ENCODE measurements around the gene POLDIP2. TPM values are rescaled to one million over a fixed set of nuclear protein-coding genes. Genes with fewer than 3 reads are reported as not detected.

POLDIP2 gene
- total and polyA plus RNA-seq, 2 of the 4 experiments (the other 2 are of a cell fraction) = 66.7 to 77.8 TPM

DNA sequence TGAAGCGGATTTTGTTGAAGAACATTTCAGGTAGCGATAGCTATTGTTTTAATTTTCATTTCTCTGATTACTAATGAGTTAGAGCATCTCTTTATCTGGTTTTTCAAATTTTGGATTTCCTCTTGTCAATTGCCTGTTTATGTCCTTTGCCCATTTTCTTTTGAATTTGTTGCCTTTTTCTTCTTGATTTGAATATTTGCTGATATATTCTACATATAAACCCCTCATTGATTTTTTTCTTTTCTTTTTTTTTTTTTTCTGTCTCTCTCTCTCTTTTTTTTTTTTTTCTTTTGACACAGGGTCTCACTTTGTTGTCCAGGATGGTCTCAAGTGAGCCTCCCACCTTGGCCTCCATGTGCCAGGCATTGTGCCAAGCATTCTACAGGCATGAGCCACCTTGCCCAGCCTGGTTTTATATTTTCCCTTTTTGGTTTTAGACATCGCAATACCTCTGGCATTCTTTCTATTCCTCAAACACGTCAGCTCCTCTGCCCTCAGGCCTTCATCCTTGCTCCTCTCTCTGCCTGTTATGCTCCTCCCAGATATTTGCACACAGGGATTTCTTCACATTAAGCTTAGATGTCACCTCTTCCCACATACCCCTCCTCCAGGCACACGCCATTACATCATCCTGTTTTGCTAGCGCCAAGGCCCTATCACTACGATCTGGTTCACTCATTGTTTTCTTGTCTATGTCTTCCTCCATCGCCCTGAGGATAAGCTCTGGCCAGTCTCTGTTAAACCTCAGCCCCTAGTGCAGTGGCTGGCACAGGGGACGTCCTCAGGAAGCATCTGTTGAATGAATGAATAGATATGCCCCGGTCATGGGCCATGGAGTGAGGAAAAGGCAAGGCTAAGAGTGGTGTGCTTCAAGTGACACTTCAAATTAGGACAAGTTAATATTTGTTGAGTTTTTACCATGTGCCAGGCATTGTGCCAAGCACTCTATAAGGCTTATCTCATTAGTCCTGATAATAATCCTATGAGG is 22.8 kb upstream of the POLDIP2 start:
- ATAC-seq (ENCODE audit: low read depth) (peak; percentile 59), DNase-seq (peak; percentile 57)
- H4K5ac ChIP-seq (ENCODE audit: low read depth, low read length) = no peak overlapping the region
- CTCF ChIA-PET = no interaction called here
- no peak overlapping the region for H3K4me3 ChIP-seq (ENCODE audit: insufficient read depth, low read depth, low read length)
- no peak overlapping the region for H2BK20ac ChIP-seq (ENCODE audit: low read depth, low read length)
- H3K4me1 ChIP-seq (ENCODE audit: control insufficient read depth, insufficient read depth, low read length) = peaks cover 1% of the 10 kb centered on the region; the same call in 1 of the 2 replicates
- H3K4ac ChIP-seq (ENCODE audit: low read depth, low read length) = no peak overlapping the region
- H3K9me1 ChIP-seq (ENCODE audit: insufficient read depth, low read length) = peaks cover 4% of the 10 kb centered on the region; the same call in 1 of the 2 replicates
- TF ChIP-seq RCOR1 (IDR thresholded peaks at IDR 0.05; ENCODE audit: insufficient replicate concordance, low read length) = no peak
- no peak for TF ChIP-seq RFX5 (IDR thresholded peaks at IDR 0.05; ENCODE audit: low read depth, low read length)
- peak; percentile 60 for TF ChIP-seq CEBPB (IDR thresholded peaks at IDR 0.05; ENCODE audit: low read depth, low read length)
- H3K9me3 ChIP-seq (ENCODE audit: control insufficient read depth, insufficient read depth, low read length) = no peaks in the 10 kb centered on the region
- no peak overlapping the region for H4K8ac ChIP-seq (ENCODE audit: low read depth in 2 of 2, low read length in 2 of 2)
- H2AFZ ChIP-seq (replicated peaks; ENCODE audit: low read length, poor library complexity) = no peak overlapping the region
- no peak overlapping the region for H3K56ac ChIP-seq (ENCODE audit: extremely low read depth, insufficient read depth, low read length)
- no peak overlapping the region for H3K23ac ChIP-seq (ENCODE audit: low read depth, low read length)
- no peaks in the 10 kb centered on the region for H3K27me3 ChIP-seq (ENCODE audit: control insufficient read depth, insufficient read depth, low read length)
- no peak overlapping the region for H2BK15ac ChIP-seq (ENCODE audit: low read depth, low read length)
- H4K91ac ChIP-seq (ENCODE audit: insufficient read depth, low read depth, low read length) = no peak overlapping the region
- peaks cover 26% of the 10 kb centered on the region for H4K20me1 ChIP-seq (ENCODE audit: insufficient read depth, low read length)
- no peak overlapping the region for H2AK5ac ChIP-seq (ENCODE audit: low read depth, low read length)
- H3K18ac ChIP-seq (ENCODE audit: low read depth, low read length) = no peak overlapping the region
- no peak overlapping the region for H3K14ac ChIP-seq (replicated peaks; ENCODE audit: low read depth, low read length)
- in situ Hi-C loops (cut with MboI; ENCODE audit: low sequenced_read_pairs) (no loop called here), intact Hi-C loops (cut with micrococcal nuclease) (no loop called here), dilution Hi-C loops (cut with HindIII; ENCODE audit: low sequenced_read_pairs, unreplicated experiment) (no loop called here)
- WGBS, 2 experiments (ENCODE audit: extremely low coverage in 2 of 2, insufficient read length in 1 of 2) = 96% methylated on average over 8 of the region's 10 CpGs; no CpG with 5 or more reads in 1 of the 2 experiments
- H3K27ac ChIP-seq (ENCODE audit: insufficient read depth, low read length) = no peak overlapping the region
- no TSS peak for BruUV-seq (replicated peaks)
- H2BK5ac ChIP-seq (ENCODE audit: low read depth, low read length, poor library complexity, severe bottlenecking) = no peak overlapping the region
- peaks cover 22% of the 10 kb centered on the region for H3K36me3 ChIP-seq (ENCODE audit: control insufficient read depth, insufficient read depth, low read length)
- H2AK9ac ChIP-seq (replicated peaks; ENCODE audit: low read depth, low read length, poor library complexity) = no peak overlapping the region
- H3K9ac ChIP-seq (ENCODE audit: low read depth, low read length) = no peak overlapping the region
- POLR2A ChIA-PET (ENCODE audit: unreplicated experiment) = no interaction called here
- H3K79me1 ChIP-seq (ENCODE audit: low read depth in 1 of 2, low read length in 2 of 2) = peaks cover 4 to 28% of the 10 kb centered on the region in 2 experiments; a peak in 2 of 4 replicates
- no peak overlapping the region for H3K4me2 ChIP-seq (ENCODE audit: low read depth, low read length)
- H2BK120ac ChIP-seq (ENCODE audit: low read depth, low read length) = no peak overlapping the region

Measured in IMR-90 (cell line).